ENCODE measurements around the gene UBFD1.

UBFD1 gene

GRCh38 chr16:23552161-23552560 is 5.4 kb upstream of the UBFD1 start:
- in situ Hi-C loops (cut with MboI; ENCODE audit: low sequenced_read_pairs, unreplicated experiment) = no loop called here
- DNase-seq (ENCODE audit: low spot score) = no peak
- TF ChIP-seq CTCF (IDR thresholded peaks at IDR 0.05; ENCODE audit: borderline replicate concordance, control extremely low read depth, extremely low read depth, insufficient read depth, missing control alignments) = no peak

- no peak for DNase-seq (ENCODE audit: low spot score)
- in situ Hi-C loops (cut with MboI; ENCODE audit: low sequenced_read_pairs, unreplicated experiment) = no loop called here
- no peak for TF ChIP-seq CTCF (IDR thresholded peaks at IDR 0.05; ENCODE audit: borderline replicate concordance, control extremely low read depth, extremely low read depth, insufficient read depth, missing control alignments)
Measured at GRCh38 chr16:23554536-23554935, 3.0 kb upstream of the UBFD1 start.

GRCh38 chr16:23557779-23558702 is 514 bp downstream of the UBFD1 start:
- no peak for TF ChIP-seq CTCF (IDR thresholded peaks at IDR 0.05; ENCODE audit: borderline replicate concordance, control extremely low read depth, extremely low read depth, insufficient read depth, missing control alignments)
- no peak for DNase-seq (ENCODE audit: low spot score)
- in situ Hi-C loops (cut with MboI; ENCODE audit: low sequenced_read_pairs, unreplicated experiment) = no loop called here

- in situ Hi-C loops (cut with MboI; ENCODE audit: low sequenced_read_pairs, unreplicated experiment) = no loop called here
- TF ChIP-seq CTCF (IDR thresholded peaks at IDR 0.05; ENCODE audit: borderline replicate concordance, control extremely low read depth, extremely low read depth, insufficient read depth, missing control alignments) = no peak
- DNase-seq (ENCODE audit: low spot score) = no peak
Measured at GRCh38 chr16:23561586-23561985, 4.1 kb downstream of the UBFD1 start.

- no peak for TF ChIP-seq CTCF (IDR thresholded peaks at IDR 0.05; ENCODE audit: borderline replicate concordance, control extremely low read depth, extremely low read depth, insufficient read depth, missing control alignments)
- DNase-seq (ENCODE audit: low spot score) = no peak
- in situ Hi-C loops (cut with MboI; ENCODE audit: low sequenced_read_pairs, unreplicated experiment) = no loop called here
Measured at GRCh38 chr16:23562505-23562904, 5.0 kb downstream of the UBFD1 start.

- in situ Hi-C loops (cut with MboI; ENCODE audit: low sequenced_read_pairs, unreplicated experiment) = no loop called here
- no peak for DNase-seq (ENCODE audit: low spot score)
- no peak for TF ChIP-seq CTCF (IDR thresholded peaks at IDR 0.05; ENCODE audit: borderline replicate concordance, control extremely low read depth, extremely low read depth, insufficient read depth, missing control alignments)
Measured at GRCh38 chr16:23563186-23563585, 5.7 kb downstream of the UBFD1 start.

Data from GM13976 (cell line).